Transverse colon (tissue), 4 donors: ENCODE measurements around the gene TMEM45A. TPM values are rescaled to one million over a fixed set of nuclear protein-coding genes. Genes with fewer than 3 reads are reported as not detected.

Experiments used
- DNase-seq: peaks from one replicate; pipeline ENCODE4 v3.0.0-alpha.2; 2019
- H3K27ac ChIP-seq, 4 donors: fragments of 200-600 bp; sonication (generic); 2 replicates each; pipeline ENCODE4 v1.5.1; 2016 to 2018; ENCODE audit warnings: inconsistent platforms in 4 of 4
- H3K27me3 ChIP-seq: fragments of 200-600 bp; sonication (generic); 2 replicates; pipeline ENCODE4 v1.5.1; 2017; ENCODE audit warnings: inconsistent platforms
- H3K36me3 ChIP-seq, 4 donors: fragments of 200-600 bp; sonication (generic); 2 replicates each; pipeline ENCODE4 v1.5.1; 2017 to 2019; ENCODE audit warnings: inconsistent platforms in 4 of 4
- H3K4me1 ChIP-seq, 4 donors: fragments of 200-600 bp; sonication (generic); 2 replicates each; pipeline ENCODE4 v1.5.1; 2017 to 2020; ENCODE audit warnings: inconsistent platforms in 4 of 4
- H3K4me3 ChIP-seq, 4 donors: fragments of 200-600 bp; sonication (generic); 1 replicate in 1 of 4; 2 replicates in 3 of 4; pipeline versions ENCODE4 v1.5.1 to v1.6.1; 2017 to 2019; ENCODE audit warnings: inconsistent platforms in 4 of 4
- H3K9me3 ChIP-seq, 2 donors: fragments of 200-600 bp; sonication (generic); 2 replicates each; pipeline ENCODE4 v1.5.1; 2017 to 2019; ENCODE audit warnings: inconsistent platforms in 2 of 2
- CTCF ChIP-seq, 5 experiments: fragments of 200-600 bp in 3 of 5; fragments of 450-650 bp in 2 of 5; sonication (generic) in 3 of 5; IDR thresholded peaks; 1 replicate in 2 of 5; 2 replicates in 3 of 5; pipeline ENCODE4 v1.5.1; 2016 to 2017; ENCODE audit warnings: antibody characterized with exemption in 5 of 5, inconsistent platforms in 3 of 5, mild to moderate bottlenecking in 2 of 5, moderate library complexity in 1 of 5
- EP300 ChIP-seq: sonication (generic); formaldehyde crosslinking; IDR thresholded peaks from one replicate; pipeline ENCODE4 v1.6.1; 2017; ENCODE audit warnings: antibody characterized with exemption, low read depth
- POLR2A ChIP-seq: fragments of 450-650 bp; IDR thresholded peaks from one replicate; pipeline ENCODE4 v1.6.1; 2016; ENCODE audit warnings: antibody characterized with exemption, mild to moderate bottlenecking, moderate library complexity
- POLR2AphosphoS5 ChIP-seq, 3 donors: sonication (generic); formaldehyde crosslinking; IDR thresholded peaks; one replicate each; pipeline ENCODE4 v1.6.1; 2016; ENCODE audit warnings: antibody characterized with exemption in 3 of 3
- WGBS, 2 donors: methylation state at CpG; one replicate each; pipeline ENCODE4 v1.1.5; 2018; ENCODE audit warnings: low coverage in 1 of 2; 5-methylcytosine and 5-hydroxymethylcytosine counted together
- in situ Hi-C, 4 donors: fragments of 200-750 bp; cut with MboI; loops; one replicate each; pipeline versions ENCODE4 v1.15.0 to v1.15.1; 2017; ENCODE audit warnings: low sequenced_read_pairs in 3 of 4, low pct_ligation_motif_present in 1 of 4, low pct_unique_long_range_greater_than_20kb in 1 of 4
- intact Hi-C: fragments of 100-400 bp; cut with DNase I; formaldehyde crosslinking; loops from one replicate; pipeline ENCODE4 v1.15.1; 2023; ENCODE audit warnings: low total_unique reads
- total RNA-seq, 4 donors: library from RNA; depleted of rRNA; stranded (reverse); fragments of >200 nt; gene quantifications; one replicate each; pipeline ENCODE4 v1.1.0, GENCODE V29; 2016

Gene TMEM45A
- total RNA-seq, 4 donors from 2014 or later, result 0.60 to 4.1 (median 1.5) TPM

GRCh38 chr3:100516232-100516631, 23.8 kb downstream of the TMEM45A start:
- Histone ChIP-seq H3K27ac (no peak overlapping the region), H3K27me3 (no peaks in the 10 kb centered on the region), H3K9me3 (no peaks in the 10 kb centered on the region), H3K4me3 (no peak overlapping the region), H3K4me1 (no peaks in the 10 kb centered on the region), H3K36me3 (no peaks in the 10 kb centered on the region)
- 6 to 47% methylated on average over 2 of the region's 2 CpGs for WGBS, 2 donors
- in situ Hi-C loops, result no loop called here
- intact Hi-C loops, result no loop called here
- TF ChIP-seq POLR2A, result no peak
- no peak for TF ChIP-seq EP300
- TF ChIP-seq POLR2AphosphoS5 (IDR thresholded peaks at IDR 0.05), result no peak
- TF ChIP-seq CTCF (IDR thresholded peaks at IDR 0.05), result no peak
- no peak for DNase-seq

GRCh38 chr3:100516838-100517237, 24.4 kb downstream of the TMEM45A start:
- no peak for TF ChIP-seq POLR2AphosphoS5 (IDR thresholded peaks at IDR 0.05)
- TF ChIP-seq CTCF (IDR thresholded peaks at IDR 0.05), result no peak
- no peak for TF ChIP-seq EP300
- TF ChIP-seq POLR2A, result no peak
- no peak overlapping the region for H3K27ac ChIP-seq
- no peak overlapping the region for H3K4me3 ChIP-seq
- H3K36me3 ChIP-seq, result no peaks in the 10 kb centered on the region
- H3K9me3 ChIP-seq, result no peaks in the 10 kb centered on the region
- in situ Hi-C loops (no loop called here), intact Hi-C loops (no loop called here)
- no peaks in the 10 kb centered on the region for H3K4me1 ChIP-seq
- 74 to 80% methylated on average over 4 of the region's 4 CpGs for WGBS, 2 donors
- no peaks in the 10 kb centered on the region for H3K27me3 ChIP-seq
- no peak for DNase-seq

- H3K36me3 ChIP-seq, result no peaks in the 10 kb centered on the region
- no peaks in the 10 kb centered on the region for H3K9me3 ChIP-seq
- intact Hi-C loops (no loop called here), in situ Hi-C loops (no loop called here)
- no peak for DNase-seq
- H3K27me3 ChIP-seq, result no peaks in the 10 kb centered on the region
- TF ChIP-seq POLR2AphosphoS5 (IDR thresholded peaks at IDR 0.05) (no peak), CTCF (IDR thresholded peaks at IDR 0.05) (no peak), POLR2A (no peak), EP300 (no peak)
- 82 to 87% methylated on average over 6 of the region's 6 CpGs for WGBS, 2 donors
- no peaks in the 10 kb centered on the region for H3K4me1 ChIP-seq
- H3K27ac ChIP-seq, result no peak overlapping the region
- no peak overlapping the region for H3K4me3 ChIP-seq
These were observed 24.9 kb downstream of the TMEM45A start for GRCh38 chr3:100517276-100517675.

- in situ Hi-C loops, result no loop called here
- no peaks in the 10 kb centered on the region for H3K4me1 ChIP-seq
- intact Hi-C loops, result no loop called here
- H3K4me3 ChIP-seq, result no peak overlapping the region
- H3K36me3 ChIP-seq, result no peaks in the 10 kb centered on the region
- no peak overlapping the region for H3K27ac ChIP-seq
- no peaks in the 10 kb centered on the region for H3K27me3 ChIP-seq
- no peaks in the 10 kb centered on the region for H3K9me3 ChIP-seq
- no peak for DNase-seq
- TF ChIP-seq POLR2AphosphoS5 (IDR thresholded peaks at IDR 0.05) (no peak), EP300 (no peak), CTCF (IDR thresholded peaks at IDR 0.05) (no peak), POLR2A (no peak)
These were observed 25.8 kb downstream of the TMEM45A start for GRCh38 chr3:100518244-100518643.
